ENCODE measurements around the gene HSFX2.
"Not testable (repeated sequence)": the region's sequence is repeated elsewhere in the genome, so short reads cannot be mapped to it uniquely, and the experiment has no call there.

HSFX2 gene, protein sequence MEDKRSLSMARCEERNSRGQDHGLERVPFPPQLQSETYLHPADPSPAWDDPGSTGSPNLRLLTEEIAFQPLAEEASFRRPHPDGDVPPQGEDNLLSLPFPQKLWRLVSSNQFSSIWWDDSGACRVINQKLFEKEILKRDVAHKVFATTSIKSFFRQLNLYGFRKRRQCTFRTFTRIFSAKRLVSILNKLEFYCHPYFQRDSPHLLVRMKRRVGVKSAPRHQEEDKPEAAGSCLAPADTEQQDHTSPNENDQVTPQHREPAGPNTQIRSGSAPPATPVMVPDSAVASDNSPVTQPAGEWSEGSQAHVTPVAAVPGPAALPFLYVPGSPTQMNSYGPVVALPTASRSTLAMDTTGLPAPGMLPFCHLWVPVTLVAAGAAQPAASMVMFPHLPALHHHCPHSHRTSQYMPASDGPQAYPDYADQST

DNA sequence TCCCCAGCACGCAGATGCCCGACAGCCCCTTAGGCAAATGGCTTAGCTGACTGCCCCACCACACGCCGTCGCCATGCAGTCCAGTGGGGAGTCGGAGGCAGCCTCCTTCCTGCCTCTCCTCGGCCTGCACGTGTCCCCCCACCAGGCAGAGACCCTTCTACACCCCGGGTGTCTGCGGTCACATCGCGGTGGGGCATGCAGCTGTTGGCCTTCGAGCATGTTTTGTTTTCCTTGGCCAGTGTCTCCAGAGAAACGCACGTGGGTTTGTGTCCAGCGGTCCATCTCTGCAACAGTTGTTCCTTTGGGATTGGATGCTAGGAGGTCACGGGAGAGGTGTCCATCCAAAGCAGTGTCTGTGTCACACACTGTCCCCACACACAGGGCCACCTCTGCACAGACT is at the start of gene HSFX2:
Gene HSFX2 (minus strand): TSS at position 101 of the 400 bp plus-strand sequence. CDS start 614 bp downstream, outside the sequence.
- not testable (repeated sequence) for H3K27ac ChIP-seq; H3K36me3 ChIP-seq (ENCODE audit: insufficient read depth, low read length); H3K4me3 ChIP-seq; H3K9ac ChIP-seq (ENCODE audit: insufficient read length); DNase-seq (ENCODE audit: low read depth, low spot score); H3K9me3 ChIP-seq (ENCODE audit: low read depth, low read length)

DNA sequence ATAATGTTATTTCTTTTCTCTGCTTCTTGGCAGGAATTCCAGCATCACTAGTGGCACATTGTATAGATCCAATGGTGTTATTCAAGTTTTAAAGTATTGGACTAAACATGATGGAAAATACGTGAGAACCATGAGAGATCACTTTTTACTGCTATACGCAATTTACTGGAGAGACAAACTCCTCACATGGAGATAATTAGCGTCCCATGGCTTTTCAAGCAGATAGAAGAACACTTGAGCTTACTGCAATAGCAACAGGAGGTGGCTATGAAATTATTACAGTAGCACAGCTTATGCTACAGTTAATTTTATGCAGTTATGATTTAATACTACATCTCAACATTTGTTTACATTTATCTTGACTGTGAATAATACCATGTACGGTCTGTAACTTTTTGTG is 48.4 kb upstream of the HSFX2 start:
- Histone ChIP-seq H3K36me3 (ENCODE audit: insufficient read depth, low read length) (no peaks in the 10 kb centered on the region), H3K4me3 (no peak overlapping the region), H3K9me3 (ENCODE audit: low read depth, low read length) (no peaks in the 10 kb centered on the region), H3K27ac (no peak overlapping the region), H3K9ac (ENCODE audit: insufficient read length) (no peak overlapping the region)
- TF ChIP-seq FOXP2 (optimal IDR thresholded peaks at IDR 0.05; ENCODE audit: control extremely low read depth, extremely low read length, insufficient read depth) (no peak), EZH2 (IDR thresholded peaks at IDR 0.05) (no peak), POLR2AphosphoS5 (IDR thresholded peaks at IDR 0.05; ENCODE audit: borderline replicate concordance, low read depth, low read length) (no peak)
- DNase-seq (ENCODE audit: low read depth, low spot score): no peak

DNA sequence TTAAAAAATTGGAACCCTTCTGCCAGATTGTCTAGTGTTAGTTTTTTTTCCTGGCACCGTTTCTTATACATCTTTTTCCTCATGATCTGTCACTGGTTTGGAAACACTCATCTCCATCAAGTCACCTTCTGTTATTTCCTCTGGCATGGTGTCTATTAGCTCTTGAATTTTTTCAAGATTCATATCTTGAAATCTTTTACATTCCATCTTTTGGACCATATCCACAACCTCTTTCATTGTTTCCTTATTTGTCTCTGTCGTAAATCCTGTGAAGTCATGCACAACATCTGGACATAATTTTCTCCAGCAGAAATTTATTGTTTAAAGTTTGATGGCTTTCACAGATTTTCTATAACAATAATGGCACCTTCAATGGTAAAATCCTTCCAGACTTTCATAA is 46.7 kb upstream of the HSFX2 start:
- no peaks in the 10 kb centered on the region for H3K9me3 ChIP-seq (ENCODE audit: low read depth, low read length)
- DNase-seq (ENCODE audit: low read depth, low spot score): no peak
- H3K9ac ChIP-seq (ENCODE audit: insufficient read length): no peak overlapping the region
- no peaks in the 10 kb centered on the region for H3K36me3 ChIP-seq (ENCODE audit: insufficient read depth, low read length)
- TF ChIP-seq POLR2AphosphoS5 (IDR thresholded peaks at IDR 0.05; ENCODE audit: borderline replicate concordance, low read depth, low read length) (no peak), FOXP2 (optimal IDR thresholded peaks at IDR 0.05; ENCODE audit: control extremely low read depth, extremely low read length, insufficient read depth) (no peak), EZH2 (IDR thresholded peaks at IDR 0.05) (no peak)
- no peak overlapping the region for H3K27ac ChIP-seq
- H3K4me3 ChIP-seq: no peak overlapping the region

DNA sequence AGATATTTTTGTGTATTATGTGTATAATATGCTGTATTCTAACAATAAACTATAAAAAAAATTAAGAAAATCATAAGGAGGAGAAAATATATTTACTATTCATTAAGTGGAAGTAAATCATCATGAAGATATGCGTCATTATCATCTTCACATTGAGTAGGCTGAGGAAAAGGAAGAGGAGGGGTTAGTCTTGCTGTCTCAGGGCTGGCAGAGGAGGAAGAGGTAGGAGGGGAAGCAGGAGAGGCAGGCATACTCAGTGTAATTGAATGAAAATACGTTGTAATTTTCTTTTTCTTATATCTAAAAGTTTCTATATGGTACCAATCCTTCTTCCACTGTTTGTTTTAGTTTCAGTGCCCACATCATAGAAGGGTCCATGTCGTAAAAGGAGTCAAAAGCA is 46.3 kb upstream of the HSFX2 start:
- Histone ChIP-seq H3K4me3 (no peak overlapping the region), H3K9me3 (ENCODE audit: low read depth, low read length) (no peaks in the 10 kb centered on the region), H3K36me3 (ENCODE audit: insufficient read depth, low read length) (no peaks in the 10 kb centered on the region), H3K27ac (no peak overlapping the region), H3K9ac (ENCODE audit: insufficient read length) (no peak overlapping the region)
- no peak for DNase-seq (ENCODE audit: low read depth, low spot score)
- TF ChIP-seq EZH2 (IDR thresholded peaks at IDR 0.05): no peak
- no peak for TF ChIP-seq POLR2AphosphoS5 (IDR thresholded peaks at IDR 0.05; ENCODE audit: borderline replicate concordance, low read depth, low read length)
- no peak for TF ChIP-seq FOXP2 (optimal IDR thresholded peaks at IDR 0.05; ENCODE audit: control extremely low read depth, extremely low read length, insufficient read depth)

DNA sequence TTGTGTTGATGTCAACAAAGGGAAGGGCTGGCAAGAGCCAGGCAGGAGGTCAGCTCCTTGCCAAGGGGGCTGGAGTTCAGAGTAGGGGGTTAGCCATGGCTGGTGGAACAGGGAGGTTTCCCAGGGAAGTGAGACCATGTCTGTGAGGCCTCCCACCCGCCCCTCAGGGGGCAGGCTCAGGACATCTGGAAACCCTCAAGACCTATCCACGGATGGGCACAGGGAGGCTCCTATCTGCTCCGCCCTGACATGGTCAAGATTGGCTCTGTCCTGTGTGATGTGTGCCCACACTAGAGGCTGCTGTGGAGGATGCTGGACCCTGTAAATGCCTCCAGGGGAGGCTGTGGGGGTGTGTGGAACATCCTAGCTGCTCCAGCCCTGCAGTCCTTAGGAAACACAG is 44.5 kb upstream of the HSFX2 start:
- Histone ChIP-seq H3K27ac (no peak overlapping the region), H3K9me3 (ENCODE audit: low read depth, low read length) (no peaks in the 10 kb centered on the region), H3K4me3 (no peak overlapping the region), H3K9ac (ENCODE audit: insufficient read length) (no peak overlapping the region), H3K36me3 (ENCODE audit: insufficient read depth, low read length) (no peaks in the 10 kb centered on the region)
- no peak for DNase-seq (ENCODE audit: low read depth, low spot score)
- no peak for TF ChIP-seq EZH2 (IDR thresholded peaks at IDR 0.05)
- TF ChIP-seq FOXP2 (optimal IDR thresholded peaks at IDR 0.05; ENCODE audit: control extremely low read depth, extremely low read length, insufficient read depth): no peak
- no peak for TF ChIP-seq POLR2AphosphoS5 (IDR thresholded peaks at IDR 0.05; ENCODE audit: borderline replicate concordance, low read depth, low read length)

DNA sequence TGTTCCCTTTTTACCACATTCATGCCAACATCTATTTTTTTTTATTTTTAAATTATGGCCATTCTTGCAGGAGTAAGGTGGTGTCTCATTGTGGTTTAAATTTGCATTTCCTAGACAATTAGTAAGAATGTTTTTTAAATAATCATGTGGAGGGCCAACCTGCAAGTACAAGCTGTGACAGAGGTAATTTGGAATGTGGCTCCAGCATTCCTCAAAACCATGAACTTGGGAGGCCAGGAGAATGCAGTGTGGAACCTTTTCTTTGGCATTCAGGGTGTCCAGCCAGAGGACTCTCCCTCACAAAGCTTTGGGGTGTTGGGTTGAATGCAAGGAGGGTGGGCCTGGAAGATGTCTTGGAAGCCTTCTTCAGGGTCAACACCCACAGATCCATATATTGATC is 43.7 kb upstream of the HSFX2 start:
- no peaks in the 10 kb centered on the region for H3K9me3 ChIP-seq (ENCODE audit: low read depth, low read length)
- no peaks in the 10 kb centered on the region for H3K36me3 ChIP-seq (ENCODE audit: insufficient read depth, low read length)
- no peak overlapping the region for H3K27ac ChIP-seq
- H3K9ac ChIP-seq (ENCODE audit: insufficient read length): no peak overlapping the region
- no peak for DNase-seq (ENCODE audit: low read depth, low spot score)
- H3K4me3 ChIP-seq: no peak overlapping the region
- TF ChIP-seq EZH2 (IDR thresholded peaks at IDR 0.05): no peak
- no peak for TF ChIP-seq FOXP2 (optimal IDR thresholded peaks at IDR 0.05; ENCODE audit: control extremely low read depth, extremely low read length, insufficient read depth)
- no peak for TF ChIP-seq POLR2AphosphoS5 (IDR thresholded peaks at IDR 0.05; ENCODE audit: borderline replicate concordance, low read depth, low read length)

DNA sequence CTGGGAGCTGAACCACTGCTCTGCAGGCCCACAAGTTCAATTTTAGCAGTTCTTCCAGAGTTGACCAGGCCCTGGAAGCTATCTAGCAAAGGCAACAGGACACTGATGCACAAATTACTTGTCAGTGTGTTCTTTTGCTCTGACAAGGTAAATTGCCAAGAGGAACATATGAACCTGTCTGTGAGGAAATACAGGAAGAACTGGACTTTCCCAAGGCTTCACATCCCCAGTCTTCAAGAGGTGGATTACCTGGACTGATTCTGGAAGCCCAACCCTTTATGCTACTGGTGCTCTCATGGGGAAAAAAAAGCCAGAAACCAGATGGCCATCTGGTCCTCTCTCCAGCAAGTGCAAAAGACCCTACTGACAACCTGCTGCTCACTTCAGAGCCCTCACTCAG is 38.4 kb upstream of the HSFX2 start:
- DNase-seq (ENCODE audit: low read depth, low spot score): no peak
- no peaks in the 10 kb centered on the region for H3K36me3 ChIP-seq (ENCODE audit: insufficient read depth, low read length)
- TF ChIP-seq POLR2AphosphoS5 (IDR thresholded peaks at IDR 0.05; ENCODE audit: borderline replicate concordance, low read depth, low read length): no peak
- no peak for TF ChIP-seq EZH2 (IDR thresholded peaks at IDR 0.05)
- TF ChIP-seq FOXP2 (optimal IDR thresholded peaks at IDR 0.05; ENCODE audit: control extremely low read depth, extremely low read length, insufficient read depth): no peak
- H3K9ac ChIP-seq (ENCODE audit: insufficient read length): no peak overlapping the region
- no peak overlapping the region for H3K27ac ChIP-seq
- no peak overlapping the region for H3K4me3 ChIP-seq
- H3K9me3 ChIP-seq (ENCODE audit: low read depth, low read length): no peaks in the 10 kb centered on the region

DNA sequence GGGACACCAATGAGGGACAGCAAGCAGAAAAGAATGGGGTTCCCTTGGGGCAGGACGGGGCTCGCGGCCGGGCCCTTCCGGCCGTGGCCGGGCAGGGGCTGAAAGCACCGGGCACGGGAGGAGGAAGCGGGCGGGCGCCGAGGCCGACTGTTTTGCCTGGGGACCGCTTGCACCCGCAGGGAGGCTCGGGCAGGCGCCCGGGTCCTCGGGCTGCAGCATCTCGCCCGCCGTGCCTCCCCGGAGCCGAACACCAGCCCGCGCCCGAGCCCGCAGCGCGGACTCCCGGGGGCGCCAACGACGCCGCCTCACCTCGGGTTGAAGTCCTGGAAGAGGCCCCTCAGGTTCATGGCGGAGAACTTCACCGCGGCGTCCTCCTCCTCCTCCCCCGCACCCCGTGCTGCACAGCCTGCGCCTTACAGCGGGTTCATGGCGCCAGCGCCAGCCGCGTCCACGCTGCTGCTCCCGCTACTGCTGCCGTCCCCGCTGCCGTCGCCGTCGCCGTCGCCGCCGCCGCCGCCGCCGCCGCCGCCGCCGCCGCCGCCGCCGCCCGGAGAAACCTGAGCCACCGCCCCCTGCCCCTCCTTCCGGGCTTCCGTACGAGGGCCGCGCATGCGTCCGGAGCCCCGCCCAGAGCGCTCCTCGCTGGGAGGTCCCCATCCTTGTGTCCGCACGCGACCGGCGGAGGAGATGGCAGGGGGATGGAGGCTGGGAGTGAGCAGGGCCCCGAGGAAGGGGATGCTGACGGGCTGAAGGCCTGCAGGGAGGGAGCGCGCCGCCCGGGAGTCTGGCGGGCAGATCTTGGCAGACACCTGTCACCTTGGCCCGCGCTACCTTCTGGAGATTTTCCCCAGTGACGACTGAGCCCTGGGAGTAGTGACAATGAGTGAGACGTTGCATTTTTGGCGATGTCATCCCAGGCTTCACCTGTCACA is 36.4 kb upstream of the HSFX2 start, which contains the start of gene TMEM185A:
Gene TMEM185A (minus strand): TSS at position 559 of the 932 bp plus-strand sequence. CDS start 212 bp downstream, at position 347.
- no peak within 1 kb of the TSS for H3K27ac ChIP-seq

More for the DNA sequence above, 36.4 kb upstream of the HSFX2 start, which contains the start of gene TMEM185A:
- DNase-seq (ENCODE audit: low read depth, low spot score): no peak
- Histone ChIP-seq H3K4me3 (peak within 1 kb of the TSS; percentile 77), H3K36me3 (ENCODE audit: insufficient read depth, low read length) (no peaks in the 10 kb centered on the region), H3K9ac (ENCODE audit: insufficient read length) (peak within 1 kb of the TSS; percentile 37), H3K9me3 (ENCODE audit: low read depth, low read length) (no peaks in the 10 kb centered on the region)
- TF ChIP-seq POLR2AphosphoS5 (IDR thresholded peaks at IDR 0.05; ENCODE audit: borderline replicate concordance, low read depth, low read length): no peak; the same call in 1 of the 2 replicates
- no peak for TF ChIP-seq FOXP2 (optimal IDR thresholded peaks at IDR 0.05; ENCODE audit: control extremely low read depth, extremely low read length, insufficient read depth)
- TF ChIP-seq EZH2 (IDR thresholded peaks at IDR 0.05): no peak
